Panc1 (cell line): ENCODE measurements around the gene CFLAR. TPM values are rescaled to one million over a fixed set of nuclear protein-coding genes. Genes with fewer than 3 reads are reported as not detected.
A peak's percentile ranks its signal among the peaks of the same experiment; 100 is the strongest.

Source experiments
- ATAC-seq: fragments of 200-7000 bp; cut with Tn5 transposase; 2 replicates; pipeline ENCODE4 v1.9.1; 2020; ENCODE audit warnings: mild to moderate bottlenecking, moderate library complexity
- BruUV-seq: library from RNA; stranded (reverse); fragments of 400-500 nt; replicated peaks from 2 replicates; lab custom pipeline; 2021; lab: Mats Ljungman, UMichigan
- CTCF ChIA-PET: fragments of 300-600 bp; sonication (Branson Sonifier 250); formaldehyde crosslinking; loops from one replicate; lab custom pipeline; 2022; ENCODE audit warnings: antibody characterized with exemption; lab: Charles Lee
- POLR2A ChIA-PET: fragments of 300-600 bp; sonication (Branson Sonifier 250); formaldehyde crosslinking; loops from one replicate; lab custom pipeline; 2022; ENCODE audit warnings: antibody characterized with exemption; lab: Charles Lee
- DNase-seq: peaks from one replicate; pipeline ENCODE4 v3.0.0-alpha.2; 2010; ENCODE audit warnings: low read depth, low spot score
- H3K27ac ChIP-seq: 2 replicates; pipeline ENCODE4 v1.5.1; 2011; ENCODE audit warnings: mild to moderate bottlenecking, low read length, inconsistent platforms
- H3K27me3 ChIP-seq: fragments of 200-500 bp; sonication (Bioruptor generic); 2 replicates; pipeline ENCODE4 v1.6.0; 2014; ENCODE audit warnings: low read length, inconsistent platforms; ENCODE audit not compliant: control insufficient read depth, insufficient read depth
- H3K36me3 ChIP-seq: fragments of 200-500 bp; sonication (Bioruptor generic); 2 replicates; pipeline ENCODE4 v1.5.1; 2014; ENCODE audit warnings: inconsistent platforms, mild to moderate bottlenecking, low read length, moderate library complexity; ENCODE audit not compliant: control insufficient read depth, insufficient read depth
- H3K4me1 ChIP-seq: 2 replicates; pipeline ENCODE4 v1.5.1; 2011; ENCODE audit warnings: inconsistent platforms, mild to moderate bottlenecking, low read length, moderate library complexity; ENCODE audit not compliant: control insufficient read depth, insufficient read depth
- H3K4me3 ChIP-seq, 2 experiments: 2 replicates each; pipeline ENCODE4 v1.5.1; 2011 to 2012; ENCODE audit warnings: low read depth in 2 of 2, low read length in 2 of 2, mild to moderate bottlenecking in 2 of 2, inconsistent platforms in 1 of 2, moderate library complexity in 1 of 2
- H3K9me3 ChIP-seq: fragments of 200-500 bp; sonication (Bioruptor generic); 2 replicates; pipeline ENCODE4 v1.5.1; 2014; ENCODE audit warnings: low read depth, mild to moderate bottlenecking, inconsistent platforms, low read length, moderate library complexity; ENCODE audit not compliant: control insufficient read depth, insufficient read depth
- CTCF ChIP-seq: fragments of 450-650 bp; IDR thresholded peaks from 2 replicates; pipeline ENCODE4 v1.5.1; 2017; ENCODE audit warnings: mild to moderate bottlenecking
- POLR2AphosphoS5 ChIP-seq: IDR thresholded peaks from 2 replicates; pipeline ENCODE4 v1.6.1; 2012; ENCODE audit warnings: mild to moderate bottlenecking, low read depth, low read length, moderate library complexity
- REST ChIP-seq, 2 experiments: IDR thresholded peaks; 2 replicates each; pipeline ENCODE4 v1.6.1; 2011 to 2012; ENCODE audit warnings: low read depth in 2 of 2, control low read depth in 1 of 2, low read length in 1 of 2, mild to moderate bottlenecking in 1 of 2, moderate library complexity in 1 of 2; ENCODE audit not compliant: insufficient read depth in 1 of 2
- SIN3A ChIP-seq: IDR thresholded peaks from 2 replicates; pipeline ENCODE4 v1.6.1; 2012; ENCODE audit warnings: low read depth, mild to moderate bottlenecking, low read length, moderate library complexity, borderline replicate concordance; ENCODE audit not compliant: insufficient read depth
- TCF7L2 ChIP-seq: IDR thresholded peaks from 2 replicates; pipeline ENCODE4 v1.6.1; 2011; ENCODE audit warnings: mild to moderate bottlenecking, low read depth, low read length, inconsistent platforms
- in situ Hi-C: cut with HindIII; loops from 2 replicates; pipeline ENCODE4 v1.10.0; 2016; ENCODE audit warnings: low sequenced_read_pairs, low pct_unique_long_range_greater_than_20kb
- intact Hi-C: fragments of 100-400 bp; cut with micrococcal nuclease; formaldehyde crosslinking; loops from one replicate; pipeline ENCODE4 v1.10.0; 2022; ENCODE audit not compliant: unreplicated experiment
- total RNA-seq: library from RNA; stranded (reverse); gene quantifications from one replicate; pipeline ENCODE4 v1.2.1, GENCODE V29; 2021; ENCODE audit not compliant: unreplicated experiment

CFLAR gene
- total RNA-seq, 1 experiment from 2014 or later, result 46.3 TPM

DNA sequence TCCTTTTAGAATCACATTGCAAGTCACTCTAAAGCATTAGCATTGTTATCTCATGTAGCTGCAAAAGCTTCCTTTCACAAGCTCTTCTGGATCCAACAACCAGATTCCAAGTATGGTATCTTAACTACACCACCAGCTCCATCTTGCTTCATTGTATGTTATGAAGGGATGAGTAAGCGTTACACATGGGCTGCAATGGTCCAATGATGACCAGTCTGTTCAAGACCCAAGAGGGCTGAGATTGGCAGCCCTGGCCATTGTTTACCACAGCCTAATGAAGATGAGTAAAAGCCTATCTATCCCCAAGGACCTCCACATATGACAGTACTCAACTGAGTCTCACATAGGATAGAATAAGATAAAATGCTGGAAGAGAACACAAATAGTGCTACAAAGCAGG, 6.3 kb downstream of the CFLAR start:
- DNase-seq (no peak), ATAC-seq (no peak)
- in situ Hi-C loops, result no loop called here
- intact Hi-C loops, result no loop called here
- no peaks in the 10 kb centered on the region for H3K9me3 ChIP-seq
- H3K4me1 ChIP-seq, result peaks cover 80% of the 10 kb centered on the region
- ChIA-PET POLR2A (no interaction called here), CTCF (interaction anchor here (0.7 kb wide), 1 partner anchor 36 kb away, joined by 3 read pairs; no protein-coding TSS in a partner anchor)
- H3K27me3 ChIP-seq, result no peaks in the 10 kb centered on the region
- peak overlapping the region; percentile 80 for H3K27ac ChIP-seq
- no peak overlapping the region for H3K4me3 ChIP-seq
- BruUV-seq, result no TSS peak
- TF ChIP-seq REST (IDR thresholded peaks at IDR 0.05; ENCODE audit: insufficient read depth in 1 of 2, low read depth in 2 of 2, low read length in 1 of 2) (no peak), POLR2AphosphoS5 (no peak), TCF7L2 (no peak), SIN3A (no peak), CTCF (no peak)
- no peaks in the 10 kb centered on the region for H3K36me3 ChIP-seq

GRCh38 chr2:201126308-201127151, 10.6 kb downstream of the CFLAR start:
- 0 out of 4 replicates have a peak overlapping the region, but pooled peaks of 1 of the 2 experiments have one; percentile 21 for H3K4me3 ChIP-seq
- no peaks in the 10 kb centered on the region for H3K36me3 ChIP-seq
- ATAC-seq (no peak), DNase-seq (no peak)
- H3K9me3 ChIP-seq, result no peaks in the 10 kb centered on the region
- H3K27ac ChIP-seq, result peak overlapping the region; percentile 80
- POLR2A ChIA-PET, result interaction anchor here (0.6 to 1.5 kb wide), 2 partner anchors 9 to 140 kb away, joined by 5 to 10 read pairs; no protein-coding TSS in a partner anchor
- no TSS peak for BruUV-seq
- in situ Hi-C loops (no loop called here), intact Hi-C loops (no loop called here)
- no peaks in the 10 kb centered on the region for H3K27me3 ChIP-seq
- TF ChIP-seq POLR2AphosphoS5, result no peak
- no peak for TF ChIP-seq CTCF
- TF ChIP-seq TCF7L2, result no peak
- TF ChIP-seq REST (IDR thresholded peaks at IDR 0.05; ENCODE audit: insufficient read depth in 1 of 2, low read depth in 2 of 2, low read length in 1 of 2), result no peak
- no peak for TF ChIP-seq SIN3A
- H3K4me1 ChIP-seq, result peaks cover 84% of the 10 kb centered on the region
- CTCF ChIA-PET, result no interaction called here
